ENCODE measurements around the gene PARD3B. TPM values are rescaled to one million over a fixed set of nuclear protein-coding genes. Genes with fewer than 3 reads are reported as not detected.

Gene PARD3B
- total and polyA plus RNA-seq, 2 of the 13 experiments (the other 11 are each of a cell fraction or from before 2014, with no cell fraction given), result 0.71 to 2.3 TPM

GRCh38 chr2:204705243-204705932 is 160.1 kb downstream of the PARD3B start:
- BruUV-seq (replicated peaks), result no TSS peak
- Histone ChIP-seq H3K4me2 (ENCODE audit: low read depth, low read length) (no peak overlapping the region), H3K36me3 (replicated peaks in 1 of 2; ENCODE audit: control insufficient read depth in 1 of 2, insufficient read depth in 2 of 2, low read length in 2 of 2) (no peaks in the 10 kb centered on the region), H3K4me3 (replicated peaks in 1 of 3; ENCODE audit: insufficient read depth in 1 of 3, low read depth in 2 of 3, low read length in 3 of 3) (no peak overlapping the region), H4K20me1 (ENCODE audit: insufficient read depth, low read length) (no peaks in the 10 kb centered on the region), H3K9me3 (ENCODE audit: low read length) (peaks cover 33% of the 10 kb centered on the region; the same call in 1 of the 2 replicates), H3K79me2 (ENCODE audit: insufficient read depth, low read length) (no peaks in the 10 kb centered on the region), H3K4me1 (ENCODE audit: insufficient read depth, low read length) (no peaks in the 10 kb centered on the region), H3K9ac (ENCODE audit: insufficient read depth, low read depth, low read length) (no peak overlapping the region), H3K27ac (ENCODE audit: extremely low read length, insufficient read depth, low read length) (no peak overlapping the region), H2AFZ (ENCODE audit: low read length) (no peak overlapping the region), H3K27me3 (ENCODE audit: control insufficient read depth in 1 of 2, insufficient read depth in 2 of 2, low read length in 2 of 2) (no peaks in the 10 kb centered on the region)
- CTCF ChIA-PET (ENCODE audit: low intra/inter-chr PET ratio, low total read pairs), result no interaction called here
- FAIRE-seq (no peak), ATAC-seq (no peak), DNase-seq (ENCODE audit: low spot score) (no peak)
- POLR2A ChIA-PET, result no interaction called here
- intact Hi-C loops (cut with micrococcal nuclease; ENCODE audit: unreplicated experiment) (no loop called here), in situ Hi-C loops (cut with HindIII; ENCODE audit: extremely low pct_ligation_motif_present, low pct_unique_long_range_greater_than_20kb) (no loop called here)
- 51% methylated on average over 4 of the region's 4 CpGs for WGBS (ENCODE audit: low lambda C conversion rate)
- no peak for TF ChIP-seq ESRRA (CRISPR knock-in tag; IDR thresholded peaks at IDR 0.05; ENCODE audit: low read depth)
- TF ChIP-seq ZNF784 (CRISPR knock-in tag; IDR thresholded peaks at IDR 0.05; ENCODE audit: borderline replicate concordance), result no peak
- TF ChIP-seq RFX1 (IDR thresholded peaks at IDR 0.05), result no peak
- no peak for TF ChIP-seq ZNF577 (CRISPR knock-in tag; IDR thresholded peaks at IDR 0.05; ENCODE audit: borderline replicate concordance, low read depth)
- no peak for TF ChIP-seq ZNF414 (CRISPR knock-in tag; IDR thresholded peaks at IDR 0.05)
- no peak for TF ChIP-seq ZNF274 (CRISPR knock-in tag; IDR thresholded peaks at IDR 0.05)
- no peak for TF ChIP-seq HHEX (CRISPR knock-in tag; IDR thresholded peaks at IDR 0.05)
- TF ChIP-seq ZNF280D (CRISPR knock-in tag; IDR thresholded peaks at IDR 0.05), result no peak
- TF ChIP-seq MYC (CRISPR knock-in tag; IDR thresholded peaks at IDR 0.05; ENCODE audit: borderline replicate concordance), result no peak
- no peak for TF ChIP-seq ZNF574 (CRISPR knock-in tag; IDR thresholded peaks at IDR 0.05)
- no peak for TF ChIP-seq ARID3A (IDR thresholded peaks at IDR 0.05; ENCODE audit: low read depth, low read length)
- no peak for TF ChIP-seq TFE3 (CRISPR knock-in tag; IDR thresholded peaks at IDR 0.05)
- TF ChIP-seq ZNF776 (CRISPR knock-in tag; IDR thresholded peaks at IDR 0.05), result no peak

Data from HepG2 (cell line).